Tibial nerve (tissue), 4 donors: ENCODE data around the gene SEC23A.

Source experiments
- EP300 ChIP-seq, 2 donors: sonication (generic); formaldehyde crosslinking; IDR thresholded peaks; one replicate each; pipeline ENCODE4 v1.6.1; 2017; ENCODE audit warnings: antibody characterized with exemption in 2 of 2, mild to moderate bottlenecking in 1 of 2
- POLR2A ChIP-seq, 2 donors: fragments of 450-650 bp; IDR thresholded peaks; one replicate each; pipeline ENCODE4 v1.6.1; 2017; ENCODE audit warnings: antibody characterized with exemption in 2 of 2, mild to moderate bottlenecking in 2 of 2, moderate library complexity in 2 of 2
- TF ChIP-seq, protein P1 (sequence below), 5 experiments: fragments of 200-600 bp in 3 of 5; fragments of 450-650 bp in 2 of 5; sonication (generic) in 3 of 5; IDR thresholded peaks; one replicate each; pipeline ENCODE4 v1.5.1; 2016 to 2019; ENCODE audit warnings: antibody characterized with exemption in 5 of 5, mild to moderate bottlenecking in 3 of 5, moderate library complexity in 2 of 5

DNA sequence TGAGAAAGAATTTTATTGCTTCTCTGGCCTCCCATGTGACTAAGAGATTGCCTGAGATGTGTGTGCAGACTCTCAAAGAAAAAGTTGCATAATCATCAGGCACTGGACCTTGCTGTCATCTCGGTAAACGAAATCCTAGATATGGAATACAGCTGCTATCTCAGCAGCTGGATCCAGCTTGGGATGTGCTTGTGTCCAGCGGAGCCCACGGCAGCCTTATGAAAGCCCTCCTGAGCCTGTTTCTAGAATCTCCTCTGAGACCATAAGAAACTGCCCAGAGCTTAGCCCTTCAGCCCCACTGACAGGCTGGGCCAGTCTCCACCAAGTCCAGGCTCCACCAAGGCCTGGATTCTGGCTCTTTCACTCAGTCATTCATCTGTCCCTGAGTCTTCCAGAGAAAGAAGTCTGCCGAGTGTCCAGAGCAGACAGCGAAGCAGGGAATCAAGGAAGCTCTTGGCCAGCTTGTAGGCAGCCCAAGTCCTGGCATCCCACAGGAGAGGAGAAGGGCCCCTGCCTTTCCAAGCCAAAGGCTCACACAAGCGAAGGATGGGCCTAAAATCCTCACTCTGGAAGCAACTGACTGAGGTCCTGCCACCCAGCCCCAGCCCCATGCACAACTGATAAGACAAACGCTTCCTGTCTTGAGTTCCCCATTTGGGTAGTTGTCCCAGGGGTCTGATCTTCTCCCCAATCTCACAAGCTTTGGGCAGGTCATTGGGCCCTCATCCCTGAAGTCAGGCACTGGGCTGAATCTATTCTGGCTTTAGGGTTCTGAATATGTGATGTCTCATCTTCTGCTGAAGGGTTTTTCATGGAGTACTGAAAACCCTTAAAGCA, 97.8 kb downstream of the SEC23A start:
- TF ChIP-seq, protein P1, sequence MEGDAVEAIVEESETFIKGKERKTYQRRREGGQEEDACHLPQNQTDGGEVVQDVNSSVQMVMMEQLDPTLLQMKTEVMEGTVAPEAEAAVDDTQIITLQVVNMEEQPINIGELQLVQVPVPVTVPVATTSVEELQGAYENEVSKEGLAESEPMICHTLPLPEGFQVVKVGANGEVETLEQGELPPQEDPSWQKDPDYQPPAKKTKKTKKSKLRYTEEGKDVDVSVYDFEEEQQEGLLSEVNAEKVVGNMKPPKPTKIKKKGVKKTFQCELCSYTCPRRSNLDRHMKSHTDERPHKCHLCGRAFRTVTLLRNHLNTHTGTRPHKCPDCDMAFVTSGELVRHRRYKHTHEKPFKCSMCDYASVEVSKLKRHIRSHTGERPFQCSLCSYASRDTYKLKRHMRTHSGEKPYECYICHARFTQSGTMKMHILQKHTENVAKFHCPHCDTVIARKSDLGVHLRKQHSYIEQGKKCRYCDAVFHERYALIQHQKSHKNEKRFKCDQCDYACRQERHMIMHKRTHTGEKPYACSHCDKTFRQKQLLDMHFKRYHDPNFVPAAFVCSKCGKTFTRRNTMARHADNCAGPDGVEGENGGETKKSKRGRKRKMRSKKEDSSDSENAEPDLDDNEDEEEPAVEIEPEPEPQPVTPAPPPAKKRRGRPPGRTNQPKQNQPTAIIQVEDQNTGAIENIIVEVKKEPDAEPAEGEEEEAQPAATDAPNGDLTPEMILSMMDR (IDR thresholded peaks at IDR 0.05), result no peak
- TF ChIP-seq POLR2A (IDR thresholded peaks at IDR 0.05) (no peak), EP300 (IDR thresholded peaks at IDR 0.05) (no peak)
